ENCODE data around the gene FAM78A.

FAM78A gene, protein sequence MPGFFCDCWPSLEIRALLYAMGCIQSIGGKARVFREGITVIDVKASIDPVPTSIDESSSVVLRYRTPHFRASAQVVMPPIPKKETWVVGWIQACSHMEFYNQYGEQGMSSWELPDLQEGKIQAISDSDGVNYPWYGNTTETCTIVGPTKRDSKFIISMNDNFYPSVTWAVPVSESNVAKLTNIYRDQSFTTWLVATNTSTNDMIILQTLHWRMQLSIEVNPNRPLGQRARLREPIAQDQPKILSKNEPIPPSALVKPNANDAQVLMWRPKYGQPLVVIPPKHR

DNA sequence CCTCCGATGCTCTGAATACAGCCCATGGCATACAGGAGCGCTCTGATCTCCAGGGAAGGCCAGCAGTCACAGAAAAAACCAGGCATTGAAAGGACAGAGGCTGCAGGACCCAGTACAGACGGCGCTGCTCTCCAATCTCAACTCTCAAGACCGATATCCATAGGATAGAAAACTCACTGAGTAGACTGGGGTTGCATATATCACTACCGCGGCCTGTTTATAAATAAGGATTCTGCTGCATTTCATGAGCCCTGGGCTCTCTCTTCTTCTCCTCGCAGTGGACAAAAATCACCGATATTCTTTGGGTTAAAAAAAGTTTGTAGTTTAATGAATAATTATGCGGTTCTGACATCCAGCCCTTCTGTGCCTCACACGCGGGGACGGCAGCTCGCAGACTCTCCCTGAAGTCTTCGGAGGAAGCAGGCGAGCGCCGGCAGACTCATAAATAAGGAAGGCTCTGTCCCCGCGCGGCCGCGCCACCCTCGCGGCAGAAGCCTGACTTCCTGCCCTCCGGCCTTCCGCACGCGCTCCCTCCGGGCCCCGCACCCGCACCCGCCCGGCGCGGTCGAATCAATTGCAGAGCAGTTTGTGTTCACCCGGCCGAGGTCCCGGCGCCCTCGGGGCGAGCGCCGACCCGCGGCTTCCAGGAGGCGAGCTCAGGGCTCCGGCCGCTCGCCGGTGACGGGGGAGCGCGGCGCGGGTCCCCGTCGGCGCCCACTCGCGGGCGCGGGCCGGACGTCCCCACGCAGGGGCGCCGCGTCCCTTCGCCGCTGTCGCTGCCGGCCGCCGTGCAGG is at the start of gene FAM78A:
Gene FAM78A (minus strand): TSS at position 417 of the 795 bp plus-strand sequence. CDS start 331 bp downstream, at position 86.
- no peak for DNase-seq

DNA sequence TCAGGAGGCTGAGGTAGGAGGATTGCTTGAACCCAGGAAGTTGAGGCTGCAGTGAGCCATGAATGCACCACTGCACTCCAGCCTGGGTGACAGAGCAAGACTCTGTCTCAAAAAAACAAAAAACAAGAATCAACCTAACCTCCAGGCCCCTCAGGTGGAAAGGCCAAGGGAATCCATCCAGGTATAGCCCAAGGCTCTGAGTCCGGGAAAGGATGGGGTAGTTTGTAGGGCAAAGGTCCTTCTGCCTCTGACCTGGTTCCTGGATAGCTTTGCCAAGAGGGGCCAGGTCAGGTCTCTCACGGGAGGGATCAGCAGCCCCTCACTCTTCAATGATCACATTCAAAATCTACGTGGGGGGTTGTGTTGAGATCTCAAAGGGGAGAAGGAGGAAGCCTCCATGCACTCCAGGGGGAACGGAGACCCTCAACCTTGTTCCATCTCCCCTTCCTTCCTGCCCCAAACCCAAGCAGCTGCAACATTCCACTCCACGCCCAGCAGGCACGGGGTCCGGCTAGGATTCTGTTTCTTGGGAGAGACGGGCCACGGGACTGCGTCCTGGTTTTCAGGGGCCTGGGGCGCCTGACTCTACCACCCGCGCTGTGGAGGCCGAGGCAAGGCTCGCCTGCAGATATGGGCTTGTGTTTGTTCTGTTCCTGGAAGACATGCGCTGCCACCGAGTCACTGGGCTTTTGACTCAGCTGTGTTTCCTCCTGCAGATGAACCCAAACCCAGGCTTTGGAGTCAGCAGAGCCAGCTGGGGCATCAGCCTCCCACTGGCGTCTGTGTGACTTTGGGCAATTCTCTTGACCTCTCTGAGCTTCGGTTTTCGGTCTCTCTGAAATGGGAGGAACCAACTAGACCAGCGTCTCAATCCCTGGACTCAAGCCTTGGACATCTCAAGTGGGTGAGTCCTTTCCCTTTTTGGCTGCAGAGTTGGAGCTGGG is 48.7 kb upstream of the FAM78A start:
- no peak for DNase-seq

DNA sequence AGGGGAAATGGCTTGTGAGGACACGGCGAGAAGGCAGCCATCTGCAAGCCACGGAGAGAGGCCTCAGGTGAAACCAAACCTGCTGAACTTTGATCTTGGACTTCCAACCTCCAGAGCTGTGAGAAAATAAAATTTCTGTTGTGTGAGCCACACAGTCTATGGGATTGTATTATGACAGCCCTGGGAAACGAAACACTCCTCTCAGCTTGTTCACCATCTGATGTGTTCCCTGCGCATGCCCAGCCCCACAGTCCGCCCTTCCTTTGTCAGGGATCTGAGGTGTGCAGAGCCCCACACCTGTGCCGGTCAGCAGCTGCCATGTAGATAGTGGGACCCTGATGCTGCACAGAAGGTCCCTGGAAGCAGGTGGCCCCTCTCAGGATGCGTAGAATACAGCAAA is 47.3 kb upstream of the FAM78A start:
- DNase-seq, result no peak

DNA sequence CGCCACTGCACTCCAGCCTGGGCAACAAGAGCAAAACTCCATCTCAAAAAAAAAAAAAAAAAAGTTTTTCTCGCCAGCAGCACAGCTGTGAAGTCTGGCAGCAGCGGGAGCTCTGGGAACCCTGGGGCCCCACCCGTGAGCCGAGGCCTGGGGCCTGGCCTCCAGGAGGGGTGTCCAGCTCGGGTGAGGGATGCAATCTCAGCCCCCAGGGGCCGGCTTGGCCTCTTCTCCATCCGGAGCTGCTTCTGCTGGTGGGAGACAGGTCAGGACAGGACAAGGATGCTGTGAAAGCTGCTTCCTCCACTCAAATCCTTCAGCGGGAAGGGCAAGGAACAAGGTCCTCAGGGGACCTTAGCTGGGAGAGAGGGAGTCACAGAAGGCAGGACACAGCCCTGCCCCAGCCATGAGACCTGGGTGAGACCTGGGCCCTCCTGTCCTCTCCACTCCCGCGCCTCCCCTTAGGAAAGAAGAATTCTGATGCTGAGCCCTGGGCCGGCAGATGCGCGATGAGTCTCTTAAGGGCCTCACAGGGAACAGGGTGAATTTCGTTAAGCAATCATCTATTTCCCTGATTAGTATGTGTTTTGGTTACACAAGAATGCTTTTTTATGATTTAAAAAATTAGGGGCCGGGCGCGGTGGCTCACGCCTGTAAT is 43.8 kb upstream of the FAM78A start:
- no peak for DNase-seq

DNA sequence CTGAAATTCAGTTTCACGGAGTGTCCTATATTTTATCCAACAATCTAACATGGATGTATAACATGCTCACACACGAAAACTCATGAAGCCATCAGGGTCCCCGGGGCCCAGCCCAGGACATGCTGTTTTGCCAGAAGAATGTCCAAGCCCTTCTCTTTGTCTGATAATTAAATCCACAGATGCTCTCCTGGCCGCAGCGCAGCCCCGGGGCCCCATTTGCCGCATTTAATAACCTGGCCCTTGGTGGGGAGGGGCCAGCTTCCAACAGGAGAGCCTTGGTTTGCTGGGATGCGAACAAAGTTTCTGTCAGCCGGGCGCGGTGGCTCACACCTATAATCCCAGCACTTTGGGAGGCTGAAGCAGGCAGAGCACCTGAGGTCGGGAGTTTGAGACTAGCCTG is 43.2 kb upstream of the FAM78A start:
- no peak for DNase-seq

DNA sequence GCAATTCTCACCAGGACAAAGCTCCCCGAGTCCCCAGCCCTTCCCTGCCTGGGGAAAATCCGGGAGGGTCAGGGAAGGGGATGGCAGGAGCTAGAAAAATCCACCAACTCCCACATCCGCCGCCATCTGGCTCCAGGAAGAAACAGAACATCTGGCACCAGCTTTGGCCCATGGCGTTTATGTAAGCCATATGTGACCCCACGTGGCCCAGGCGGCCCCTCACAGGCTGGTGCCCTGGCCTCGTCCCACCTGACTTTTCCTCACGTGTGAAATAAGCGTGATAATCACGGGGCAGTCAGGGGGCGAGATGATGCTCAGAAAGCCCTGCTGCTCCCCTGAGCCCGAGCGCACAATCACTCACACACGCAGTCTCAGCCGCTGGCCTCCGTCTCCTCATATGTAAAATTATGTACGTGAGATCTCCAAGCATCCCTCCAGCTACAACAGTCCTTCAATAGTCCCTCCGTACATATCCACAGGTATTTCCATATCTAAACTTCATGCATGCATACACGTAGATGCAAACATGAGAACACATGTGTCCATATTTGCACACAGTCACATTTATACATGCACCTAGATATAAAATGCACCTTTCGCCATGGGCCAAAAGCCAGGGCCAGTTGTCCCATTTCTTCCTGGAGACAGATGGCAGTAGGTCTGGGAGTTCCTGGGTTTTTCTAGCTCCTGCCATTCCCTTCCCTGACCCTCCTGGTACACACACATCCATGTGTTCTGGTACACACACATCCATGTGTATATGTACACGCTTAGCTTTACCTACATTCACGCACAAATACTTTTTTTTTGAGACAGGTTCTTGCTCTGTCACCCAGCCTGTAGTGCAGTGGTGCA is 42.1 kb upstream of the FAM78A start:
- DNase-seq, result no peak

DNA sequence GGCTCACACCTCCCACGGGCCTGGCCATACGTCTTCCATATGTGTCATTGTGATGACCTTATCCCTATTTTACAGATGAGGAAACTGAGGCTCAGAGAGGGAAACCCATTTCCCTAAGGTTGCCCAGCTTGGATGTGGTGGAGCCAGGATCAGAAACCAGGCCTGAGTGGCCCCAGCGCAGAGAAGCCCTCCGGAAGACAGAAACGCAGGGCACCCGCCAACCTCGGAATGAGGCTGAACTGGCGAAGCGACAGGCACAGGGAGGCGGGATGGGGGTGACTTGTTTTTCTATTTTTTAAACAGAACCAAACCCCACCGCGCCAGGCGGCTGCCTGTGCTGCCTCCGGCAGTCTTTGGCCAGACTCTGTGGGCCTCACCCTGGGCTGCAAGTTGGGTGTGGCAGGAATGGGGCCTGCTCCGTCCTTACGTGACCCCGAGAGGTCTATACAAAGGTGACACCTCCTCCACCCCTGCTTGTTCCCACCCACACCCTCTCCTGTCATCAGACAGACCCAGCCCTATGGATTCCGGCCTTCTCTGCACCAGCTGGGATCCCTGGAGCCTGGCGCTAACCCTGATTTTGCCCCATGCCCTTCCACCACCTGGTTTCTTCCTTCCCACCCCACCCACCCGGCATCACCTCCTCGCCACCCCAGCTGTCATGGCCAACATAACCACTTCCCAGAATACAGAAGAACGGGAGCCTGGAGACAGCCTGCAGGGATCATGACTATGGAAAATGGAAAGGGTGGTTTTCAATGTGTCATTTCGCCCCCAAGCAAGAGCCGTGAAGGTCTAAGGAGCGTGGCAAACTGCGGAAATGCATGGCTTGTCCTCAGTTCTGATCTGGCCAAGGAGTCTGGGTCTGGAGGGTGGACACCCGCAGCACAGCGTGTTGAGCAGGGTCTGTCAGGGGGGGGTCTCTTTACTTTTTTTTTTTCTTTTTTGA is 36.8 kb upstream of the FAM78A start:
- no peak for DNase-seq

DNA sequence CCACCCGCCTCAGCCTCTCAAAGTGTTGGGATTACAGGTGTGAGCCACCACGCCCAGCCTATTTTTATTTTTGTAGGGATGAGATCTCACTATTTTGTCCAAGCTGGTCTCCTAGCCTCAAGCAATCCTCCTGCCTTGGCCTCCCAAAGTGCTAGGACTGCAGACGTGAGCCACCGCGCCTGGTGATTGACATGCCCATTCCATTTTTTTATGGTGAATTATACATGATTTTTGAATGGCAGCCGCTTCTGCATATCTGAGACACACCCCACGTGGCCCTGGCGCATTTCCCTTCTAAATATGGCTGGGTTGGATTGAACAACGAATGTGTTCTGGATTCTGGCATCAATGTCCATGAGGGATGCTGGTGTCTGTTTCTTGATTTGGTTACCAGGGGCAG is 35.9 kb upstream of the FAM78A start:
- DNase-seq, result no peak

DNA sequence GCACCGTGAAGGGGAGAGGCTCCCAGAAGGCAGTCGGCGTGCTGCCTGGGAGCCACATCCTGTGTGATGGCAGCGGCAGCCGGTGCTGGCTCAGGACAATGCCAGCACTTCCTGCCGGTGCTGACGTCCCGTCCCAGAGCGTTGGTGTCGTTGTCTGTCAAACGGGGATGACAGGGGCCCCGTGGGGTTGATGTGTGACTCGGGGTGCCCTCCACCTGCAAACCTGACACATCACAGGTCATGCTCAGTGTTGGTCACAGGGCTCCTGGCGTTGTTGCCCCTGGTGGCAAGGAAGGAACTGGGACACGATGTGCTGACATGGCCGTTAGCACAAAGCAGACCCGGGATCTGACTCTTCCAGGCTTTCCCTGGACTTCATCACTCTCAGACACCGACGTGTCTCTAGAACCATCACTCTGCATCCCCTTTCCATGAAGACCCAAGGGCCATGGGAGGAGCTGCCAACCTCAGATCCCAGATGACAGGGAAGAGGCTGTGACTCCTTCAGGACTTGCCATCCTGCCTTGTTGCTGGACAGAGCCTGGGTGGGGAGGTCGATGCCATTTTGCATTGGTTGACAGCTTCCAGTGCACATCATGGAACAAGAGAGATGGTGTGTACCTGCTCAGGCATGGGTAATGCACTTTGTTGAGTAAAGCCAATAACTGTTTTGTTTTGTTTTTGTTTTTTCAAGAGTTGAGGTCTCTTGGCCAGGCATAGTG is 34.7 kb upstream of the FAM78A start:
- no peak for DNase-seq

DNA sequence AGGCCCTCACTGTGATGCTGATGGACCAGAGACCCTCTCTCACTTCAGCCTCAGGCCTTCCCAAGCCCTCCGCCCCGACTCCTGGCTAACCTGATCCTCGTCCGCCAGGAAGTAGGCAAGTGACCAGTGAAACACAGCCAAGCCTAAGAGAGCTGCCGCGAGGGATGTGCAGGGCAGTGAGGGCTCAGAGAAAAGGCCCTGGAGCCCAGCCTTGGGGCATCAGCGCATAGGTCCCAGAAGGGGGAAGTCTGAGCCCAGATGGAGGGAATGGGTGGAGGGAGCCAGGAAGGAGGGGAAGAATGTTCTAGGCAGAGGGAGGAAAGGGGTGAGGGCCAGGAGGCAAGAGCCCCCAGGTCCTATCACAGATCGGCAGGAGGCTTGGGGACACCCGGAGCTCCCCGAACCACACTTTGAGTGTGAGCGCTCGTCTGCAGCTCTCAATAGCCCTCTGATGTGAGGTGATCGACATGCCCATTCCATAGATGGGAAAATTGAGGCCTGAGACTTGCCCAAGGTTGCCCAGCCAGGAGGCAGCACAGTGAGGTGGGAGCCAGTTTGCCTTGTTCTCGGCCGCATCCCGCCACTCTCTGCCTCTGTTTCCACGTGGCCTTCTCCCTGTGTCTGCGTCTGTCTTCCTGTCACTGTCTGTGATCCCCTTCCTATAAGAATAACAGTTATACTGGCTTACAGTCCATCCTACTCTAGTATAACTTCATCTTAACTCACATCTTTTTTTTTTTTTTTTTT is 33.4 kb upstream of the FAM78A start:
- DNase-seq, result no peak

DNA sequence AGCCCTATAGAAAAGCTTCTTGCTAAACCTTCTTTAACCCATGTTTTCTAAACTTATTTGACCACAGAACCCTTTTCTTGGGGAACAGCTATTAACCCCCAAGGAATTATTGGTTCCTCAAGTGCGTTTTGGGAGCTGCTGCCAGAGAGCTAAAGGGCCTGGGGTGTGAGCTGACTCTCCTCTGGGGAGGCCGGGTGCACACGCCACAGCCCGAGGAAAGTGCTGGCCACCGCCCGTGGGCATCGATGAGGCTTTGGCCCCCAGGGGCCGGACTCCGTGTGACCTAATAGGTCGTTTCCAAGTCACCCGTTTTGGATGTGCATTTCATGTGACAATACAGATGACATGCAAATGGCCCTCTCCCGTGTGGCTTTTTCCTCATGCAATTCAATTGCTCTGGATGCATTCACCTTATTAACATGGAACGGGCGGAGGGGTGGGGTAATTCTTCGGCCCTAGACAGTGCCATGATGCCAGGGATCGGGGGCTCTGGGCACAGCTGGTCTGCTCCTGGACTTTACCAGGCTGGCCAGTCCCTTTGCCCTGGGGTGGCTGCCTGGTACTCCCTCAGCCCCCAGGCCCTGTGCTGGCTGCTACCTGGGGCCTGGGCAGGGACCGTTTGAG is 32.7 kb upstream of the FAM78A start:
- DNase-seq, result no peak

DNA sequence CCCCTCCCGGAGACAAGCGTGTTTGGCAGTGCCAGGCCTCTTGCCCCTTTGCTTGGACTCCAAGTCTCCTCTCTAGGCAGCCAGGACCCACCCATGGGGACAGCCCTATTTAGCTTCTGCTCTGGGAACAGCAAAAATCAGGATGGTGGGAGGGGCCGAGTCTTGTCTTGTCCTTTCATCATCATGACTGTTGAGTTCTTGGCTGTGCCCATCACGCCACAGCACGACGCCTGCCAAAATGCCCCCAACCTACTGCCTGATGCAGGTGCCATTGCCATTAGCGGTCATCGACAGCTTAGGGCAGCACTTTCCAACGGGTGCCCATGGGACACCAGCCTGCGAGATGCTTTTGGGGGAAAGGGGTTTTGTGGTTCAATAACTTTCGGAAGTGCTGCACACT is 32.1 kb upstream of the FAM78A start:
- no peak for DNase-seq

DNA sequence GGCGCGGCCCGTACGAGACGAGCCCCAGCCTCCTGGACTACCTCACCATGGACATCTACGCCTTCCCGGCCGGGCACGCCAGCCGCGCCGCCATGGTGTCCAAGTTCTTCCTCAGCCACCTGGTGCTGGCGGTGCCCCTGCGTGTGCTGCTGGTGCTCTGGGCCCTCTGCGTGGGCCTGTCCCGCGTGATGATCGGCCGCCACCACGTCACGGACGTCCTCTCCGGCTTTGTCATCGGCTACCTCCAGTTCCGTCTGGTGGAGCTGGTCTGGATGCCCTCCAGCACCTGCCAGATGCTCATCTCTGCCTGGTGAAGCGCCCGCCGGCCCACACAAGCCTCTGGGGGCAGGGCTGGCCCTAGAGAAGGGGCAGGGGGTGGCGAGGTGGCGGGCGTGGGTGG is 31.7 kb upstream of the FAM78A start:
- no peak for DNase-seq

DNA sequence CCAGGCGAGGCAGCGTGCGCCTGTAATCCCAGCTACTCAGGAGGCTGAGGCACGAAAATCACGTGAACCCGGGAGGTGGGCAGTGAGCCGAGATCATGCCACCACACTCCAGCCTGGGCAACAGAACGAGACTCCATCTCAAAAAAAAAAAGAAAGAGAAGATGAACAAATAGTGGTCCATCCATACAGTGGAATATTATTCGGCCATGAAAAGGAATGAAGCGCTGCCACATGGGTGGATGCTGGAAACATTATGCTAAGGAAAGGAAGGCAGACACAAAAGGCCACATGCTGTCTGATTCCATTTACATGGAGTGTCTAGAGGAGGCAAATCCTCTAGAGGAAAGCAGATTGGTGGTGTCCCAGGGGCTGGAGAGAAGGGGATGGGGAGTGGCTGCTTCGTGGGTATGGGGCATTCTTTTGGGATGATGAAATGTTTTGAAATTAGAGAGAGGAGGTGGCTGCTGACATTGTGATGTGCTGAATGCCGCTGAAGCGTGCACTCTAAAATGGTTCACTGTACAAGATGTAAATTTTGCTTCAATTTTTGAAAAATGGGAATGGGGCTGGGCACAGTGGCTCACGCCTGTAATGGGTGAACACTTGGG is 30.2 kb upstream of the FAM78A start:
- DNase-seq, result no peak

DNA sequence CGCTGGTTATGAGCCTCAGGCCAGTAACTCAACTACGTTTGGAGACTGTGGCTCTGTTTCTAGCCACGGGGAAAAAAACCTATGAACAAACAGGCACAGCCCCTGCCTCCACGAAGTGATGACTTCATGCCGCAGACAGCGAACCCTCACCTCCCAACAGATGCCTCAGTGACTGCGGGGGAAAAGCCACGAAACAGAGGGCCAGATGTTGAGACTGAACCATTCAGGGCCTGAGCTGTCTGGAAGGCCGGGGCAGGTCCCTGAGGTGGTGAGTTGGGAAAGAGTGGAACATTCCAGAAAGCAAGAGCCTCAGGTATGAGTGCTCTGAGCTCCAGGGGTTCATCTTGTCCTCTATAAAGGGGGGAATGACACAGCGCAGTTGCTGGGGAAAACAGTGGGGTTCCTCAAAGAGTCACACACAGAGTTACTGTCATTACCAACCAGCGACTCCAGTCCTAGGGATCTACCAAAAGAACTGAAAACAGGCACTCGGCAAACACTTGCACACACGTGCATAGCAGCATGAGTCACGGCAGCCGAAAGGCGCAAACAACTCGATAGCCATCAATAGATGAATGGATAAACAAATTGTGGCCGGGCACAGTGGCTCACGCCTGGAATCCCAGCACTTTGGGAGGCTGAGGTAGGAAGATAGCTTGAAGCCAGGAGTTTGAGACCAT is 28.5 kb upstream of the FAM78A start:
- DNase-seq, result no peak

DNA sequence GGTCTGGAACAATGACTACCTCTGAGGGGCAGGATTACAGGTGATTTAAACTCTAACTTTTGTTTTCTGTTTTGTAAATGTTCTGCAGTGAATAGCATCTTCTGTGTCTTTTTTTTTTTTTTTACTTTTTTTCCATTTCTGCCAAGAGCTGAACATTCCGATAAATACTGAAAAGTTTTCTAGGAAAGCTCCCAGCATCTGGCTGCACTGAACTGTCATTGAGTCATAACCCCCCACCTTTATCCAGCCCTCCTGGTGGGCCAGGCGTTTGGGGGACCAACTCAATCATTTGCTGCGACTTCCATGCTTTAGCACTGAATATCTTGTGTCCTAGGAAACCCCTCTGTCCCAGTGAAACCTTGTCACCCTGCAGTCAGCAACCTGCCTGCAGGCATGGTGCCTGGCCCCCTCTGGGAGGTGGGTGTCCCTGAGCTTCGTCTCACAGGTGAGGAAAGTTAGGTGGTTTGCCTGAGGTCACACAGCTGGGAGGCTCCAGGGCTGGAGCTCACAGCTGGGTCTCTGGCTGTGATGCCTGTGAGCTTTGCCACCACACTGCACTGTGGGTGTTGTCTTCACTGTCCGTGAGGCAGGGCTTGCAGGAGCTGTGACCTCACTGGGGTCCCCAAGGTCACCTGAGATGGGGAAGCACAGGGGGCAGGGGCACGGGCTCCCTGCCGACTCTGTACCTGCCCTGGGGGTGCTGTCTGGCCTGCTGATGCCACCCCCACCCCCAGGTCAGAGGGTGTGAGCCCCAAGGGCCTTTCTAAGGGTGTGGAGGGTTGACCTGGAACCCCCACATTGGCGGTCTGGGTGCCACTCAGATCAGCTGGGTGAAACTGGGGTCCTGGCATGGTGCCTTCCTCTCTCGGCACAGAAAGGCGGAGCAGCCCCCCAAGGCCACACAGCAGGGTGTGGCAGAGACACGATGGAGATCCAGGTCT is 27.3 kb upstream of the FAM78A start:
- DNase-seq, result no peak

Data from NCI-H2029 treated with DMSO at 0.1 percent for 48 hours (cell line).